H9 (cell line): ENCODE results near the gene DOCK1. TPM values are rescaled to one million over a fixed set of nuclear protein-coding genes. Genes with fewer than 3 reads are reported as not detected.

ENCODE experiments used
- DNase-seq: peaks from one replicate; pipeline ENCODE4 v3.0.0-alpha.2; 2017
- H2AFZ ChIP-seq: one replicate; pipeline ENCODE4 v1.6.1; 2013; ENCODE audit warnings: mild to moderate bottlenecking, low read length, control low read depth, moderate library complexity
- H2AK5ac ChIP-seq: 2 replicates; pipeline ENCODE4 v1.6.1; 2013; ENCODE audit warnings: low read length, control low read depth, mixed read lengths; ENCODE audit not compliant: insufficient read length
- H2BK120ac ChIP-seq: one replicate; pipeline ENCODE4 v1.6.1; 2013; ENCODE audit warnings: low read depth, mild to moderate bottlenecking, low read length, control low read depth, inconsistent platforms; ENCODE audit not compliant: poor library complexity, severe bottlenecking
- H2BK12ac ChIP-seq: 2 replicates; pipeline ENCODE4 v1.6.1; 2013; ENCODE audit warnings: low read length, control low read depth, mixed read lengths, low read depth; ENCODE audit not compliant: insufficient read length
- H2BK15ac ChIP-seq: 2 replicates; pipeline ENCODE4 v1.6.1; 2013; ENCODE audit warnings: low read depth, low read length, control low read depth
- H2BK20ac ChIP-seq: one replicate; pipeline ENCODE4 v1.6.1; 2013; ENCODE audit warnings: low read depth, mild to moderate bottlenecking, low read length, control low read depth, inconsistent platforms; ENCODE audit not compliant: poor library complexity, severe bottlenecking
- H2BK5ac ChIP-seq: 2 replicates; pipeline ENCODE4 v1.6.1; 2013; ENCODE audit warnings: low read length, control low read depth, mixed read lengths; ENCODE audit not compliant: insufficient read length
- H3K14ac ChIP-seq: 2 replicates; pipeline ENCODE4 v1.6.1; 2013; ENCODE audit warnings: low read length, control low read depth; ENCODE audit not compliant: insufficient read depth
- H3K18ac ChIP-seq: 2 replicates; pipeline ENCODE4 v1.6.1; 2013; ENCODE audit warnings: low read depth, mild to moderate bottlenecking, mixed read lengths, low read length, control low read depth; ENCODE audit not compliant: insufficient read length
- H3K23ac ChIP-seq: 2 replicates; pipeline ENCODE4 v1.6.1; 2013; ENCODE audit warnings: low read length, control low read depth, mixed read lengths, low read depth; ENCODE audit not compliant: insufficient read length
- H3K23me2 ChIP-seq: 2 replicates; pipeline ENCODE4 v1.6.1; 2013; ENCODE audit warnings: low read depth, mild to moderate bottlenecking, mixed read lengths, low read length, control low read depth; ENCODE audit not compliant: insufficient read length, poor library complexity, severe bottlenecking
- H3K27ac ChIP-seq: 2 replicates; pipeline ENCODE4 v1.5.1; 2013; ENCODE audit warnings: low read length, control low read depth, mixed read lengths, low read depth; ENCODE audit not compliant: insufficient read length
- H3K27me3 ChIP-seq: 2 replicates; pipeline ENCODE4 v1.6.1; 2013; ENCODE audit warnings: low read length, control low read depth, inconsistent platforms; ENCODE audit not compliant: insufficient read depth
- H3K4ac ChIP-seq: 2 replicates; pipeline ENCODE4 v1.6.1; 2013; ENCODE audit warnings: low read depth, mild to moderate bottlenecking, control low read depth, inconsistent platforms, low read length, moderate library complexity
- H3K4me1 ChIP-seq: 2 replicates; pipeline ENCODE4 v1.6.1; 2013; ENCODE audit warnings: low read length, control low read depth, inconsistent platforms; ENCODE audit not compliant: insufficient read depth
- H3K4me2 ChIP-seq: 2 replicates; pipeline ENCODE4 v1.6.1; 2013; ENCODE audit warnings: low read length, control low read depth, mixed read lengths; ENCODE audit not compliant: insufficient read length, insufficient read depth
- H3K56ac ChIP-seq: 2 replicates; pipeline ENCODE4 v1.6.1; 2013; ENCODE audit warnings: low read depth, mild to moderate bottlenecking, mixed read lengths, low read length, control low read depth; ENCODE audit not compliant: insufficient read length
- H3K79me1 ChIP-seq: 2 replicates; pipeline ENCODE4 v1.6.1; 2013; ENCODE audit warnings: low read depth, mild to moderate bottlenecking, moderate library complexity, low read length, control low read depth, inconsistent platforms; ENCODE audit not compliant: insufficient read depth, poor library complexity, severe bottlenecking
- H3K79me2 ChIP-seq: 2 replicates; pipeline ENCODE4 v1.6.1; 2013; ENCODE audit warnings: low read length, control low read depth, inconsistent platforms; ENCODE audit not compliant: insufficient read depth
- H3K9ac ChIP-seq: 2 replicates; pipeline ENCODE4 v1.6.1; 2013; ENCODE audit warnings: low read length, control low read depth, mixed read lengths; ENCODE audit not compliant: insufficient read length; ENCODE audit errors: extremely low read depth
- H3K9me3 ChIP-seq: one replicate; pipeline ENCODE4 v1.6.1; 2013; ENCODE audit warnings: low read depth, low read length, inconsistent platforms; ENCODE audit not compliant: control insufficient read depth
- H3T11ph ChIP-seq: one replicate; pipeline ENCODE4 v1.6.1; 2013; ENCODE audit warnings: mild to moderate bottlenecking, low read length, control low read depth, inconsistent platforms
- H4K20me1 ChIP-seq: one replicate; pipeline ENCODE4 v1.6.1; 2013; ENCODE audit not compliant: control insufficient read depth, insufficient read length, insufficient read depth
- H4K5ac ChIP-seq: 2 replicates; pipeline ENCODE4 v1.6.1; 2013; ENCODE audit warnings: low read depth, mild to moderate bottlenecking, mixed read lengths, low read length, control low read depth; ENCODE audit not compliant: insufficient read length
- H4K8ac ChIP-seq: replicated peaks from 2 replicates; pipeline ENCODE4 v1.6.1; 2013; ENCODE audit warnings: low read length, control low read depth, mixed read lengths, low read depth; ENCODE audit not compliant: insufficient read length
- H4K91ac ChIP-seq: 2 replicates; pipeline ENCODE4 v1.6.1; 2013; ENCODE audit warnings: low read depth, mild to moderate bottlenecking, moderate library complexity, mixed read lengths, low read length, control low read depth; ENCODE audit not compliant: insufficient read length
- H3K27ac Mint-ChIP-seq, 3 experiments: 2 replicates in 2 of 3; 3 replicates in 1 of 3; pipeline ENCODE4 v1.8.0; 2020 to 2021; ENCODE audit warnings: mixed read lengths in 3 of 3, mild to moderate bottlenecking in 1 of 3, moderate library complexity in 1 of 3
- H3K27me3 Mint-ChIP-seq: 2 replicates; pipeline ENCODE4 v1.8.0; 2021; ENCODE audit warnings: low read depth, mild to moderate bottlenecking, moderate library complexity, mixed read lengths
- H3K36me3 Mint-ChIP-seq, 3 experiments: 2 replicates in 2 of 3; 3 replicates in 1 of 3; pipeline ENCODE4 v1.8.0; 2020 to 2021; ENCODE audit warnings: low read depth in 3 of 3, mixed read lengths in 3 of 3; ENCODE audit not compliant: insufficient read depth in 1 of 3
- H3K4me1 Mint-ChIP-seq, 2 experiments: 2 replicates each; pipeline ENCODE4 v1.8.0; 2020; ENCODE audit warnings: mixed read lengths in 2 of 2
- H3K4me3 Mint-ChIP-seq, 2 experiments: 2 replicates in 1 of 2; 3 replicates in 1 of 2; pipeline ENCODE4 v1.8.0; 2020 to 2021; ENCODE audit warnings: mild to moderate bottlenecking in 2 of 2, mixed read lengths in 2 of 2, moderate library complexity in 1 of 2
- H3K9me3 Mint-ChIP-seq, 2 experiments: 2 replicates in 1 of 2; 3 replicates in 1 of 2; pipeline ENCODE4 v1.8.0; 2020; ENCODE audit warnings: mild to moderate bottlenecking in 2 of 2, mixed read lengths in 2 of 2, moderate library complexity in 1 of 2
- CTCF ChIP-seq: fragments of 200-600 bp; sonication (generic); conservative IDR thresholded peaks from 3 replicates; pipeline ENCODE4 v1.8.0; 2021; ENCODE audit warnings: antibody characterized with exemption, mild to moderate bottlenecking
- WGBS: extraction: QIAGEN DNeasy Blood & Tissue Kit; methylation state at CpG from one replicate; pipeline ENCODE4 v1.1.7; 2013; ENCODE audit warnings: missing lambda C conversion rate, low lambda C conversion rate, mixed read lengths; ENCODE audit not compliant: insufficient read length; ENCODE audit errors: extremely low coverage; 5-methylcytosine and 5-hydroxymethylcytosine counted together
- total RNA-seq: library from RNA; stranded (reverse); gene quantifications from 2 replicates; pipeline ENCODE4 v1.2.1, GENCODE V29; 2021

Gene DOCK1
- total RNA-seq, 1 experiment from 2014 or later: 57.0 TPM

GRCh38 chr10:126928274-126928673 is 23.0 kb downstream of the DOCK1 start:
- Histone ChIP-seq H3K4me2 (no peak overlapping the region), H3K4ac (no peak overlapping the region), H3K79me1 (peaks cover 8% of the 10 kb centered on the region), H3K4me1 (no peaks in the 10 kb centered on the region), H3K23me2 (no peaks in the 10 kb centered on the region), H3K18ac (no peak overlapping the region), H3K9me3 (no peaks in the 10 kb centered on the region), H3K27ac (no peak overlapping the region), H4K20me1 (no peaks in the 10 kb centered on the region), H3K14ac (no peak overlapping the region), H2BK5ac (no peak overlapping the region), H3K56ac (no peak overlapping the region), H3T11ph (no peak overlapping the region), H3K27me3 (no peaks in the 10 kb centered on the region), H3K23ac (no peak overlapping the region), H2BK12ac (no peak overlapping the region), H2BK120ac (no peak overlapping the region), H2BK20ac (no peak overlapping the region), H3K9ac (no peak overlapping the region), H3K79me2 (peaks cover 10% of the 10 kb centered on the region; the same call in 1 of the 2 replicates), H4K5ac (no peak overlapping the region), H4K8ac (no peak overlapping the region), H2AK5ac (no peak overlapping the region), H2AFZ (no peak overlapping the region), H2BK15ac (no peak overlapping the region), H4K91ac (no peak overlapping the region)
- DNase-seq: no peak
- Mint-ChIP-seq H3K9me3 (peaks cover 0 to 2% of the 10 kb centered on the region in 2 experiments; a peak in 1 of 5 replicates), H3K4me1 (peaks cover 18 to 25% of the 10 kb centered on the region in 2 experiments), H3K4me3 (no peak overlapping the region), H3K27me3 (no peaks in the 10 kb centered on the region), H3K27ac (no peak overlapping the region), H3K36me3 (peaks cover 16 to 51% (median 34%) of the 10 kb centered on the region in 3 experiments)
- TF ChIP-seq CTCF: no peak
- WGBS: no CpG with 5 or more reads among the region's 7 CpGs
